ENCODE data around the gene CFAP61.
"Not testable (repeated sequence)": the region's sequence is repeated elsewhere in the genome, so short reads cannot be mapped to it uniquely, and the experiment has no call there.

The CFAP61 gene

GRCh38 chr20:20331817-20332216 lies 279.5 kb downstream of the CFAP61 start:
- peak; percentile 38 for DNase-seq
- in situ Hi-C loops (cut with MboI; ENCODE audit: low pct_unique_long_range_greater_than_20kb, low sequenced_read_pairs) = no loop called here

GRCh38 chr20:20333866-20334265 lies 281.5 kb downstream of the CFAP61 start:
- in situ Hi-C loops (cut with MboI; ENCODE audit: low pct_unique_long_range_greater_than_20kb, low sequenced_read_pairs) = no loop called here
- DNase-seq = no peak

GRCh38 chr20:20334489-20334888 lies 282.2 kb downstream of the CFAP61 start:
- no peak for DNase-seq
- in situ Hi-C loops (cut with MboI; ENCODE audit: low pct_unique_long_range_greater_than_20kb, low sequenced_read_pairs) = no loop called here

DNA sequence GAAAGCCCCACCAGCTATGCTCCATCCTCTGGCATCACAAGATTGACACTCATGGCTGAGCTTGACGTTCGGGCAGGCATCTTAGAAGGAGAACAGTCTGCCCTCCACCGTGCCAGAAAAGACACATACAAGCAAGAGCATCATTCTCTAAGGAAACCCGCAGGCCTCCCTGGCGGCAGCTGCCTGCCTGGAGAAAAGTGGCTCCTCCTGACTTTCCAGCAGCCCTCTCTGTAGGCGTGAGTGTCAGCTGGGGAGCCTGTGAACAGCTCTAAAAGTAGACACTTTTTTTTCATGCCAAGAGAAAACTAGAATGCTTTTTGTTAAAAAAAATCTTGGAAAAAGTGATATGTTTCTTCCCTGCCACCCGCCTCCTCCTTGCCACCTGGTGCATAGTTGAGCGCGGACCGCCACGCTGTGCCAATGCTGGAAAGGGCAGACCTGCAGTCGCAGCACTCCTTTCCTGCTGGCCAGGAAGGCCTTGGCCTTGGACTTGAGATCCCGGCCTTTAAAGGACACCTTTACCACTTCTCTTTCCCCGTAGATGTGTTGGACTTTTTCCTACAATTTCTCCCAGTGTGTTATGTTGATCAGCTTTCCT lies 285.9 kb downstream of the CFAP61 start:
- in situ Hi-C loops (cut with MboI; ENCODE audit: low pct_unique_long_range_greater_than_20kb, low sequenced_read_pairs) = no loop called here
- no peak for DNase-seq

GRCh38 chr20:20340443-20340842 lies 288.1 kb downstream of the CFAP61 start:
- DNase-seq = no peak
- in situ Hi-C loops (cut with MboI; ENCODE audit: low pct_unique_long_range_greater_than_20kb, low sequenced_read_pairs) = no loop called here

DNA sequence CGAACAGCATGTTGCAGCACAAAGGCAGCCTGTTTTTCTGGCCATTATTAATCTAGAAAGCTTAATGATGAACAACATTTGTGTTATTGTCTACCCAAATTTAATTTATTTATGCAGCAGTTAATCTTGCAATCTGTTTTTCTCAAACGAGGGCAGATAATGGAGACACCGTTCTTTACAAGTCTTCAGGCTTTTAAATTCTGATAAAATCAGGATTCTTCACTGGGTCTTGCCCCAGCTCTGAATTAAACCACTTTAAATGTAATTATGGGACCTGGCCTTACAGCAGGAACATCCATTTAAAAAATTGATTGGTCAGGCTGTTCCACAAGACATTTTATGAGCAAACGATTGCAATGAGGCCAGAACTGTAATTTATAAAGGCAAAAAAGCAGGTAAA lies 289.0 kb downstream of the CFAP61 start:
- in situ Hi-C loops (cut with MboI; ENCODE audit: low pct_unique_long_range_greater_than_20kb, low sequenced_read_pairs) = no loop called here
- no peak for DNase-seq

- in situ Hi-C loops (cut with MboI; ENCODE audit: low pct_unique_long_range_greater_than_20kb, low sequenced_read_pairs) = no loop called here
- DNase-seq = no peak
These were observed 289.7 kb downstream of the CFAP61 start for GRCh38 chr20:20342066-20342465.

DNA sequence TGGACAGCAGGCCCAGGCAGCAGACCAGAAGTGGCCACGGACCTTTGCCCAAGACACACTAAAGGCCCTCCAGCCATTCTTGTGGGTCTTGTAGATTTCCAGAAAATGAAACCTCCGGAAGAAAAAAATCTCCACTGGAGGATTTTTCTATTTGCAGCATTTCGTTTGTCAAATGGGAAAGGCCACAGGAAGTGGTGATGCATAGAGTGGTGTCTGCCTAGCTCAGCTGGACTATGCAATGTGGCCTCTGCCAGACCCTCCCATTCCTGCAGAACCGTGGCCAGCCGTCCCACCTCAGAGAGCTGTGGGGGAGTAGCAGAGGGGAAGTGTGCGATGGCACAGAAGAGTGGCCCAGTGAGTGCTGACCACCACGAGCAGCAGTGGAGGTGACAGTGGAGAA lies 291.6 kb downstream of the CFAP61 start:
- DNase-seq = no peak
- in situ Hi-C loops (cut with MboI; ENCODE audit: low pct_unique_long_range_greater_than_20kb, low sequenced_read_pairs) = no loop called here

GRCh38 chr20:20344476-20344875 lies 292.1 kb downstream of the CFAP61 start:
- DNase-seq = no peak
- in situ Hi-C loops (cut with MboI; ENCODE audit: low pct_unique_long_range_greater_than_20kb, low sequenced_read_pairs) = no loop called here

- in situ Hi-C loops (cut with MboI; ENCODE audit: low pct_unique_long_range_greater_than_20kb, low sequenced_read_pairs) = no loop called here
- DNase-seq = no peak
These were observed 301.2 kb downstream of the CFAP61 start for GRCh38 chr20:20353576-20353975.

- DNase-seq = not testable (repeated sequence)
These were observed 303.2 kb downstream of the CFAP61 start for GRCh38 chr20:20355503-20355902.

DNA sequence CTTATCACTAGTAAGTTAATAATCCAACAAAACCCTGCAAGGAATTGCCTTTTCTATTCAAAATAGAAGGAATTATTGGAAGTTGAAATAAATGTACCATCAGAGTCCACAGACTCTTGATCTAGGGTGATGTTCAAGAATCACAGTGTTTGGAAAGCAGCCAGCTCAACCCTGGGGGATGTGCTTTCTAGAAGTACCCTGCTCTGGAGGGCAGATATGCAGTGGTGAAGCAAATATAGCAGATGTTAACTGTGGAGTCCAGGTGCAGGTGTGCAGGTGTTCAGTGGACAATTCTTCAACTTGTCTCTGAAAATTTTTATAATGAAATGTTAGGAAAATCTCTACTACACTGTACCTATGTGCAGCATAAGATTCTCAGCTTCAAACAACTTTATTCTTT lies 306.5 kb downstream of the CFAP61 start:
- in situ Hi-C loops (cut with MboI; ENCODE audit: low pct_unique_long_range_greater_than_20kb, low sequenced_read_pairs) = no loop called here
- DNase-seq = no peak

More at GRCh38 chr20:20355503-20355902, 303.2 kb downstream of the CFAP61 start:
- in situ Hi-C loops (cut with MboI; ENCODE audit: low pct_unique_long_range_greater_than_20kb, low sequenced_read_pairs) = not testable (repeated sequence)

DNA sequence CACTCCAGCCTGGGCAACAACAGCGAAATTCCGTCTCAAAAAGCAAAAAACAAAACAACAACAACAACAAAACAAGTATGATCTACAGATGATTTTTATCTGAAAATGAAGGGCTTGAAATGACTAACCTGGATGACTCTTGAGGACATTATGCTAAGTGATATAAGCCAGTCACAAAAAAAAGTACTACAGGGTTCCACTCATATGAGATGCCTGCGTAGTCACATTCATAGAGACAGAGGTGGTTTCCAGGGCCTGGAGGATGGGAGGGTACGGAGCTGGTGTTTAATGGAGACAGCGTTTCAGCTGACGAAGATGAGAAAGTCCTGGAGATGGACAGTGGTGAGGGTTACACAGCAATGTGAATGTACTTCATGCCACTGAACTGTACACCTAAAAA lies 307.3 kb downstream of the CFAP61 start:
- in situ Hi-C loops (cut with MboI; ENCODE audit: low pct_unique_long_range_greater_than_20kb, low sequenced_read_pairs) = no loop called here
- no peak for DNase-seq

- peak; percentile 81 for DNase-seq
- in situ Hi-C loops (cut with MboI; ENCODE audit: low pct_unique_long_range_greater_than_20kb, low sequenced_read_pairs) = no loop called here
These were observed 308.1 kb downstream of the CFAP61 start for GRCh38 chr20:20360464-20360863.

DNA sequence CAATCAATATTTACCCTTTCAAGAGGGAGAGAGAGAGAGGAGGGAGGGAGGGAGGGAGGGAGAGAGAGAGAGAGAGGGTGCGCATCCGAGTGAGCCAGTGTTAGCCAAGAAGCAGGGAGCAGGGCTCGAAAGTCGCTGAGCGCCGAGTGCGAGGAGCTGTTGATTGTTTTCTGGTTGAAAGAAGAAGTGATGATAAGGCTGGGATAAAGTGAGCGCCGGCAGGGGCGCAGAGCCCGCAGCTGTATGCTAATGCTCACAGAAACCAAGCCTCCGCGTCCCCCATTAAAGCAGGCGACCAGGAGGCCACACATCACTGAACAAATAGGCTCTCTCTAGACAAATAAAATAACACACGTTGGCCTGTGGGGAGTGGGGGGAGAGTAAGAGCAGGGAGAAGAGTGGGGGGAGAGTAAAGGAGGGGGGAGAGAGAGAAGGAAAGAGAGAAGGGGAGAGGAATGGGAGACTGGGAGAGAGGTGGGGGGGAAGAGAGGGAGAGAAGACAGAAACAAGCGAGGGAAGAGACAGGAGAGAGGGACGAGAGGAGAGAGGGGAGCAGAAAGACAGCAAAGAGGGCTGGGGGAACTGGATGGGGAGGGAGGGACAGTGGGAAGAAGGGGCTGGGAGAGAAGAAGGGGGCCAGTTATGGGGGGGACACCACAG lies 310.6 kb downstream of the CFAP61 start:
- DNase-seq = no peak
- in situ Hi-C loops (cut with MboI; ENCODE audit: low pct_unique_long_range_greater_than_20kb, low sequenced_read_pairs) = no loop called here

- DNase-seq = no peak
- in situ Hi-C loops (cut with MboI; ENCODE audit: low pct_unique_long_range_greater_than_20kb, low sequenced_read_pairs) = no loop called here
These were observed 311.1 kb downstream of the CFAP61 start for GRCh38 chr20:20363434-20363798.

DNA sequence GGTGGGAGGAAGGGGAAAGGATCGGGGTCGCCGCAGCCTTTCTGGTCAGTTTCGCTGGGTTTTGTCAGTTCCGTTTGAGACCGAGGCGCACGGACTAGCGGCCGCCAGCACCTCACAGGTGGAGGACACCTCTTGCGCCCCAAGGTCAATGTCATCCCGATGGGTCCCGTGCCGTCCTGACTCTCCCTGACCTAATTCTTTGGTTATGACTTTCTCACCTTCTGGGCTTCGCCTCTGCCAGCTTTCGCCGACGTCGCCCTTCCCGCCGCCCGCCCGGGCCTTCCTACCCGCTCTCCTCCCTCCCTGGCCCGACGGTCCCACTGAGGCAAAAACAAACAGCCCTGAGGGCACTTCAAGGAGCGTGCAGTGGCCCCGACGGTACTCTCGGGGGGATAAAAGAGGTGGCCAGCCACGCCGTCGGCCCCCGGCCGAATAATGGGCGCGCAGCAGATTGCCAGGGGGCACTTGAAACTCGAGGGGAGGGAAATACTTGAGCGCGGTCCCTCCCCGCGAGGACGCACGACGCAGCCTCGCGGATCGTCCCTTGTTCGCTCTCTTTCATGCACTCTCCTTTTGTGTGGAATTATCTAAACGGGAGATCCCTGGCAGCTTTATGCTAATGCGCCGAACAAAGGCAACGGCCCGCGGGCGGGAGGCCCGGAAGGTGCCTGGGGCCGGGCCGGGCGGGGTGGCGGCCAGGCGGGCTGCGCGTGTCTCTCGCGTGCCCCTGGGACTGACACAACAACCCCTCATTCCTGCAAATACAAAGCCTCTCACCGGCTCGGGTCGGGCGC lies 311.7 kb downstream of the CFAP61 start:
- no peak for DNase-seq
- in situ Hi-C loops (cut with MboI; ENCODE audit: low pct_unique_long_range_greater_than_20kb, low sequenced_read_pairs) = no loop called here

DNA sequence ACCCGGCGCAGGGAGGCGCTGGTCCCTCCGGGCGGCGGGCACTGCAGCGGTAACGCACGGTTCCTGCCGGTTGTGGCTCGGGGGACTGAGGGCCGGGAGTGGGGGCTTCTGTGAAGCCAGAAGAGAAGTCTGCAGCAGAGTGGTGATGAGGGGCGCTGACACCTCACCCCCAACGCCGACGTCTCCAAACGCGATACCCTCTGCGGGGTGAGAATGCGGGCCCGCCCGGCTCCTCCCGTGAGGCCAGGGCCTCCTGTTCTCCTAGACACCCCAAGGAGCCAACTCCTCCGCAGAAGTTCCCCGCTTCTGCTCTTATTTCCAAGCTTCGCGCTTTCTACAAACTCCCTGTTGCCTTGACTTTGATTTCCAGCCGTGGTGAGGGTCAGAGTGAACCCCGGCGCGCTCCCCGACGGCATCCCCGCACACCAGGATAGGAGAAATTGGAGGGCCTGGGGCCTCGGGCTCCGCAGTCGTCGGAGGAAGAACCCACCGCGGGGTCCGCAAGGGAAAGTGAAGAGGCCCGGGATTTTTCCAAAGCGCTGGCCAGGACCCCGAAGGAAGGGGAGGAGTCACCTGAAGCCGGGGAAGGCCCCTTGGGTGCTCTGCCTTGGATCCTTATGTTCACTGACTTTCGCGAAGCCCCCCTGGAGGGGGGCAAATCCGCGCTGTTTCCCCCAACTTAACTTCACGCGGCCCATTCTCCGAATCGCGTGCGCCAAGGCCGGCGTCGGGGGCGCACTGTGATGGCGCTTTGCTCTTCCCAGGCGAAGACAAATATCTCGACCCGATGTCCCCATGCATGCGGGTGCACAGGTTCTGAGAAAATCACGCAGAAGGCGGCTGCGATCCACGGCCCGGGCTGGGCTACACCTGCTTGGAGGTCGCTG lies 312.5 kb downstream of the CFAP61 start:
- in situ Hi-C loops (cut with MboI; ENCODE audit: low pct_unique_long_range_greater_than_20kb, low sequenced_read_pairs) = no loop called here
- no peak for DNase-seq

DNA sequence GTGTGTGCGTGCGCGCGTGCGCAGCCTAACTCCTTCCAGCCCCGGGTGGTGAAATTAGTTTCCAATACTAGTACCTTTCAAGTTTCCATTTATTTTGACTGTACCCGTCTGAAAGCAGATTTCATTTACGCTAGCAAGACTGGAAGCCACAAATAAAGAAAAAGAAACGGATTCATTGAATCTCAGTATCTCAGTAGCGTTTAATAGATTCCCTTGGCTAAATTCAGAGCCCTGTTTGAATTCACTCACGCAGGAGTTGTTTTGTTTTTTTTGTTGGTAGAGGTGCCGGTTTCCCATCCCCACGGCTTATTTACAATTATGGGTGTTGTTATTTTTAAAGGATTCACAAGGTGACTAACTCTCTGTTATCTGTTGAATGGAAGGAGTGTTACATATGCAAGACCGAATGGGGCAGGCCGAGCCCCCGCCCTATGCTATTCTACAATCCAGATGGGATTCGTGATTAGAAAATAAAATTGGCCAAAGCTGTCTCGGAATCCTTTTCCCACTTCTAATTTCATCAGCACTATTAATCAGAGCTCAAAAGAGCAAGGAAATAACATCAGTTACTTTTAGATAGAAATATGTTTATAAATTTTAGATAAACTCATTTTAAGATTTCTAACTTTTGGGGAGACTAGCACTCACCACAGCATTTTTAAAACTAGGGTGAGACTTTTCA lies 313.3 kb downstream of the CFAP61 start:
- in situ Hi-C loops (cut with MboI; ENCODE audit: low pct_unique_long_range_greater_than_20kb, low sequenced_read_pairs) = no loop called here
- DNase-seq = no peak
